HG03521 (cell line): ENCODE data around the gene GTF2I.
"Not testable (repeated sequence)": the region's sequence is repeated elsewhere in the genome, so short reads cannot be mapped to it uniquely, and the experiment has no call there.

ENCODE experiments used
- ATAC-seq: cut with Tn5 transposase; IDR thresholded peaks from one replicate; pipeline ENCODE4 v1.9.1; 2021; ENCODE audit warnings: mild to moderate bottlenecking, moderate library complexity; ENCODE audit not compliant: unreplicated experiment

Gene GTF2I

DNA sequence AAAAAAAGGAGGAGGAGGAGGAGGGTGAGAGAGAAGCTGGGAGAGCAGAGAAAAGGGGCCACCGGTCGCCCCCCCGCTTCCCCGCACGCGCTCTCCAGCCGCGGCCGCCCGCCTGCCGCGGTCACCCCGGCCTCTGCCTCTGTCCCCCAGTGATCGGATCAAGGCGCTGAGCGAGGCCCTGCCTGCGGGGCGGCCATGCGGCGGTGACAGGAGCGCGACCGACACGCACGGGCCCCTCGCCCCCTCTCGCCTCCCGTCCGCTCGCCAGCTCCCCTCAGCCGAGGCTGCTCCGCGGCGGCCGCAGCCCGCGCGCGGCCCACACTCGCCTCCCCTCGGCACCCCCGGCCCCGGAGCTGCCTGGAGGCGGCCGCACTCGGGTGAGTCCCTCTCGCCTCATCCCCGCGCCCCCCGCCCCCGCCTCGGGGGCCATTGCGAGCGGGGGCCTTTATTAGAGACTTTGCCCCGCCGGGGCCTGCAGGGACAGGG lies at the start of gene GTF2I:
Gene GTF2I (plus strand): TSS at position 27 of the 486 bp plus-strand sequence. CDS start 31,411 bp downstream, outside the sequence.
- peak; percentile 8 for ATAC-seq

- no peak for ATAC-seq
These were observed 45.3 kb upstream of the GTF2I start for GRCh38 chr7:74612015-74612829.

DNA sequence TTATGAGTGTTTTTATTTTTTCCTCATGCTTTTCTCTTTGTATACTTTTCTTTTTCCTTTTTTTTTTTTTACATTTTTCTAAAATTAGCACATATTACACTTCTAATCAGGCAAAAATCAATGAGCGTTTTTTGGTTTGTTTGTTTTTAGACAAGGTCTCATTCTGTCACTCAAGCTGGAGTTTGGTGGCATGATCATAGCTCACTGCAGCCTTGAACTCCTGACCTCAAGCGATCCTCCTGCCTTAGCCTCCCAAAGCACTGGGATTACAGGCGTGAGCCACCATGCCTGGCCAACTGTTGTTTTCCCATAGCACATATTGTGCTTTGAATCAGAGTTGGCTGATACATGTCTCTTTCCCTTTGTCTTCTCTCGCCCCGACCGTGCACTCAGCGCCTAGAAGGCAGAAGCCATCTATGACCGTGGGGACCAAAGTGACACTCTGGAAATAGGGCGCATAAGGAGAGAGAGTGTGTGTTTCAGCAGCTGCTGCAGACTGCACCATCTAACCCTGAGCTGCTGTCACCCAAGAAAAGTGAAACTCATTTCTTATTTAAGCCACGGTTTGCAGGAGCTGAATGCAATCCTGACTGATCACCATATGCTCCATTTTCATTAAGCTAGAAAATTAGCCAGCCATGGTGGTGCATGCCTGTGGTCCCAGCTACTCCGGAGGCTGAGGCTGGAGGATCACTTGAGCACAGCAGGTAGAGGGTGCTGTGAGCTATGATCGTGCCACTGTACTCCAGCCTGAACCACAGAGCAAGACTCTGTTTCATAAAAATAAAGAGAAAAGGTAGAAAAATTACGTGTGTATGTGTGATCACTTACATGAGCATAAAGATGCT lies 41.4 kb upstream of the GTF2I start:
- ATAC-seq: no peak

DNA sequence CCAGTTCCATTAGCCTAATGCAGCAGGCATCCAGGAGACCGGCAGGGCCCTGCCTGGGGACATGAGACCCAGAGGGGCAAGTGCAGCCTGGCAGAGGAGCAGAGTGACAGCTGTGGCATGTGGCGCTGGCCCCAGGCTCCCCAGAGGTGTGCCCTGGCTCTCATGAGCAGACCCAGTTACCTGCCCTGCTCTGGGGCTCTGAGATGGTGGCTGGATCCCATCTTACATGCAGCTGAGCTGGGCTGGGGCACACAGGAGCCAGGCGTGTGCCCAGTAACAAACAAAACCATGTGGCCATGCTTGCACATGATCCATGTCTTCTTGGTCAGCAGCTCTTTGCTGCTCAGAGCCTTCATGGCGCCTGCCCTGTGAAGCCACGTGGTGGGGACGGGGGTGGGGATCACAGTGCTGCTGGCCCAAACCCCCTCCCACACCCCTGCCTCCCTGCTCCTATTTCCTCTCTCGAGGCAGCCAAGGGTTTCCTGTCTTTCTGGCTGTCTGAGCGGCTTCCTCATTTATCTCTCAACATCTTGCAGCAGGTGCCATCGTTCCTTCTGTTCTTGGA lies 40.3 kb upstream of the GTF2I start:
- no peak for ATAC-seq

DNA sequence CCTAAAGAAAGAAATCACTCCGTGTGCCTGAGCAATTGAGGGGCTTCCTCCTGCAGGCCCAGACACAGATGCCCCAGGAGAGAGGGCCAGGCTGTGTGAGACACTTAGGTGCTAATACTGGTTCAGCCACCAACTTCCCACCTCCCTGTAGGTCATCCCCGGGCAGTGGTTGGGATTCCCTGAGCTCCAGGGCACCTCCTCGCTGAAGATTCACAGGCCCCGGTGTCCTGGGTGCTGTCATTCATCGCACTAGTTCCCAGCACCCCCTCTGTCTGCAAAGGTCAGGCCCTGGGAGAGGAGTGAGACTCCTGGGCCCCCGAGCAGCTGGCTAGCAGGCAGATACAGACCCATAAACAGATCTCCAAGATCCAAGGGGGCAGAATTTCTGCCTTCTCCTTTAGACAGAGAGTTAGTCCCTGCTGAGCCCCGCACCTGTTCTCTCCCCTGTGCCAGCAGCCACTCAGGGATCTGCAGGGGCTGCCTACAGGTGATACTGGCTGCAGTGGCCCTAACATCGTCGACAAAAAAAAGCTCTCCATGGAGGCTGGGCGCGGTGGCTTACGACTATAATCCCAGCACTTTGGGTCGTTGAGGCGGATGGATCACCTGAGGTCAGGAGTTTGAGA lies 38.2 kb upstream of the GTF2I start:
- ATAC-seq: no peak

DNA sequence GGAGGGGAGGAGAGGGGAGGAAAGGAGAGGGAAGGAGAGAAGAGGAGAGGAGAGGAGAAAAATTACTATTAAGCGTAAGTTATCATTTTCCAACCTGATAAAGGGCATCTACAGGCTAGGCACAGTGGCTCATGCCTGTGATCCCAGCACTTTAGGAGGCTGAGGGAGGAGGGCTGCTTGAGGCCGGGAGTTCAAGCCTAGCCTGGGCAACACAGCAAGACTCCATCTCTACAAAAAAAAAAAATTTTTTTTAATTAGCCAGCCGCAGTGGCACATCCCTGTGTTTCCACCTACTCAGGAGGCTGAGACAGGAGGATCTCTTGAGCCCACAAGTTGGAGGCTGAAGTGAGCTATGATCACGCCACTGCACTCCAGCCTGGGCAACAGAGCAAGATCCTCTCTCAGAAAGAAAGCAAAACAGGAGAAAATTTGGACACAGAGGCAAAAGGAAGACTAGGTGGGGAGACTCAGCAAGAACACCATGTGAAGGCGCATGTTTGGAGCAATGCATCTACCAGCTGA lies 35.2 kb upstream of the GTF2I start:
- ATAC-seq: no peak

DNA sequence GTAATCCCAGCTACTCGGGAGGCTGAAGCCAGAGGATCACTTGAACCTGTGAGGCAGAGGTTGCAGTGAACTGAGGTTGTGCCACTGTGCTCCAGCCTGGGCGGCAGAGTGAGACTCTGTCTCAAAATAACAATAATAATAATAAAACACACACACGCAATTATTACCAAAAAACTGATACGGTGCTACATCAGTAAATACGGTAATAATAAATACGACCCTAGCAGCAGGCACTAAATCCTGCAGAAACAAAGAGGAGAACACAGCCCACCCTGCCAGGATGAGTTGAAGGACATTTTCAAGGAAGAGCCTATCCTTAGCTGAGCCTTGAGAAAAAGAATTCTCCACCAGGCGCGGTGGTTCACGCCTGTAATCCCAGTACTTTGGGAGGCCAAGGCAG lies 34.4 kb upstream of the GTF2I start:
- ATAC-seq: no peak

DNA sequence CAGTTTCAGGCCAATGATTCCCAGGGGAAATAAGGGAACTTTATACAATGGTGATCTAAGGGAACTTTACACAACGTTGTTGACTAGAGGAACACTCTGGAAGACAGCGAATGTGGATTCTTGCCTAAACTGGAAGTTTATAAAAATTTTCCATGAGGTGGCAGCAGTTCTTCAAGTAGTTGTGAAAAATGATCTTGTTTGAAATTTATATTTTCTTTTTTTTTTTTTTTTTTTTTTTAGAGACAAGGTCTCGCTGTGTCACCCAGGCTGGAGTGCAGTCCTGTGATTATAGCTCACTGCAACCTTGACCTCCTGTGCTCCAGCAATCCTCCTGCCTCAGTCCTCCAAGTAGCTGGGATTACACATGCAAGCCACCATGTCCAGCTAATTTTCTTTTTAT lies 32.1 kb upstream of the GTF2I start:
- ATAC-seq: no peak

DNA sequence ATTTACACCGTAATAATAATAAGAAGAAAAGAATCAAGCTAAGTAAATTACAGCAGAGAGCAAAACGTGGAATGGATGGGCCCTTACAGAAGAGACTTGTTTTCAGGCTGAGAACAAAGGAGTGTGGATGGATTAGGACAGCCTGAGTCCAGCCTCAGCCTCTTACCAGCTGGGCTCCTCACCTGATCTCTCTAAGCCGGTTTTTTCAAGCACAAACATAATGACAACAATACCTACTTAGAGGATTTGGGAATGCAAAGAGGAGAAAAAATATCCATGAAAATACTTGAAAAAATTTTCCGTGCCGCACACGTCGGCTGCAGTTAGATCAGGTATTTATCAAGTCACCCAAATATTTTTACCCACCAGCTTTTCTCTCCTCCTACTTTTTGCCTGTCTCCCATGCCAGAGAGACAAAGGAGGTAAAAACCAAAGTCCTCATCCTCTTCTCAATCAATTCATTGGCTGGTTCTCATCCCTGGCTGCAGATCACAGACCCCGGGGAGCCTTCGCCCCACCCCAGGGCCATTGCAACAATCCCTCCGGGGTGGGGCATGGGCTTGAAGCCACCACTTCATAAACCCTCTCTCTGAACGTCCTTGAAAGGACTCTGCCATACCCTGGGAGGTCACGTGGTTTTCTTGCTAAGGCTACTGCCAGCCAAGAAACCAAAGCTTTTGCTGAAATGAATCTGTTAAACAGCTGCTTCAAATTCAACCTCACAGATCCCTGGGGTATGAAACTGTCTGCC lies 29.7 kb upstream of the GTF2I start:
- ATAC-seq: no peak

GRCh38 chr7:74632505-74632904 lies 25.0 kb upstream of the GTF2I start:
- ATAC-seq: no peak

DNA sequence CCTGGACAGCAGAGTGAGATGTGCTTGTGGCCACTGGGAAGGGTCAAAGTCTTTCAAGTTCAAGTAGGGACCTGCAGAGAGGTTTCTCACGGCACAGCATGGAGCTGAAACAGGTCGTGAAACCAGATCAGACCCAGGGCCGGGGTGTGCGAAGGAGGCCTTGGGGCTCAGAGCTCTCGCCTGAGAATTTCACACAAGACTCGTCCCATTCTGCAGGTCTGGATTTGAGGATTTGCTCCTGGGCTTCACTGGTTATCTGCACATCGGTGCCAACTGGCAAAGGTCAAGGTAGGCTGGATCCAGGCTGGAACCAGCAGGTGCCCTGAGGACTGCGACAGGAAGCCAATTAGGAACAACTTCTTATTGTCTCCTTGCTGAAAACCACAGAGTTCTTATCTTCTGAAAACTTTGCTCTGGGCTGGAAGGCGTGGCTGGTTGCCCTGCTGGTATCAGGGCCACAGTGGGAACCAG lies 24.0 kb upstream of the GTF2I start:
- no peak for ATAC-seq

DNA sequence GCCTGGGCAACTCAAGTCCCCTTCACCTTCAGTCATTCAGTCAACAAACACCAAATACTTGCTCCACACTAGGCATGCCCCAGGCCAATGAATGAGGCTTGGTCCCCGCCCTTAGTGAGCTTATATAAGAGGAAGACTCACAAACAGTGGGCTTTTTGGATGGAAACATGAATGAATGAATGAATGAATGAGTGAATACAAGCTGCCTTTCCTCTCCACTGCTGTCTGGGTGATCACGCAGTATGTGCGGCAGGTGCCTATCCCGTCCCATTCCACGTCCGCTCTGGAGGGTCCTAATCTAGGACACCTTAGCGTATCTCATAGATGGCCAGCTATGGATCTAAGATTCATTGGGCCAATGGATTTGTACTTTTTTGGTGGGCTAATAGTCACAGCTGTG lies 19.8 kb upstream of the GTF2I start:
- ATAC-seq: no peak

DNA sequence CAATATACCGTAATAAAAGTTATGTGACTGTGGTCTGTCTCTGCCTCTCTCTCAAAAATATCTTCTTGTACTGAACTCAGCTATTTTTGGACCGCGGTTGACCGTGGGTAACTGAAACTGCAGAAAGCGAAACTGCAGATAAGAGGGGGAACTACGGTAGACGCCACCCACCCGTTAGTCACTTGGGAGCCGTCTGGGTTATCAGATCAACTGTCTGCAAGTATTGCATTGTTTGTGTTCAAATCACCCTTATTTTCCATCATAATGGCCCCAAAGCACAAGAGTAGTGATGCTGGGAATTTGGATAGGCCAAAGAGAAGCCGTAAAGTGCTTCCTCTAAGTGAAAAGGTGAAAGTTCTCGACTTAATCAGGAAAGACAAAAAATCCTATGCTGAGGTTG lies 7.5 kb upstream of the GTF2I start:
- ATAC-seq: peak; percentile 85

- ATAC-seq: peak; percentile 41
These were observed 6.9 kb upstream of the GTF2I start for GRCh38 chr7:74650493-74651132.

- ATAC-seq: not testable (repeated sequence)
These were observed 6.4 kb upstream of the GTF2I start for GRCh38 chr7:74651133-74651504.

GRCh38 chr7:74653686-74654181 lies 3.8 kb upstream of the GTF2I start:
- ATAC-seq: no peak

DNA sequence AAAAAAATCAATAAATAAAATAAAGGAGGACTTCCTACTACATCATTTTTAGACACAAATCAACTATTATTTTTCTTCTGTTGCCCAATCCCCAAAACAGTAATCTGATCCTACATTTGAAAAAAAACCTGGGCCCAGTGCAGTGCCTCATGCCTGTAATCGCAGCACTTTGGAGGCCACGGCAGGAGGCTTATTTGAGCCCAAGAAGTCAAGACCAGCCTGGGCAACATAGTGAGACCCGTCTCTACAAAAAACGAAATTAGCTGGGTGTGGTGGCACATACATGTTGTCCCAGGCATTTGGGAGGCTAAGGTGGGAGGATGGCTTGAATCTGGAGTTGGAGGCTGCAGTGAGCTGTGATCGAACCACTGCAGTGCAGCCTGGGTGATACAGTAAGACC lies 2.7 kb upstream of the GTF2I start:
- no peak for ATAC-seq

GRCh38 chr7:74655324-74655723 lies 2.2 kb upstream of the GTF2I start:
- ATAC-seq: no peak

DNA sequence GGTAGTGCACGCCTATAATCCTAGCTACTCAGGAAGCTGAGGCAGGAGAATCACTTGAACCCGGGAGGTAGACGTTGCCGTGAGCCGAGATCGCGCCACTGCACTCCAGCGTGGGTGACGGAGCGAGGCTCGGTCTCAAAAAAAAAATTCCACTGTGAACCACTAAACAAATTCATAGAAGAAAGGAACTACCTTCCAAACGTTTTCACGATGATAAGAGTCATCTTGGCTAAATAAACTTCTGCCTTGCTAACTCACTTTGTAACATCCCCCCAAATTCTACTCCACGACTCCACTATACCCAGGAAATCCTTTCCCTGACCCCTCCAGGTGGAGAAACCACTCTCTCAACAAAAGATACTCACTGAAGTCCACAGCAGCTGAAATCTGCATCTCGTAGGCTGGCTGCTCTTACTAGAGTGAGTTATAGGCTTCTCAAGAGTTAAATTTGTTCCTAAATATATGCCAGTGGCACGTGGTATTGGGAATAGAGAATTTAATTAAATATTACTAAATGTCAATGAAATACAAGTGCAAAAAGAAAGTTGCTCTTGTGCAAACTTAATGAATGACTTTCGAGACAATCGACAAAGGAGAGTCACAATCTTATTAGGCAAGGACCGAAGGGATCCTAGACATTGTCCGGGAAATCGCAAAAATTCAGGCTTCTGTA lies 1.6 kb upstream of the GTF2I start:
- ATAC-seq: no peak
